DOHH2 (cell line): ENCODE measurements around the gene SLC34A1.

ENCODE experiments used
- H3F3A ChIP-seq: fragments of 200-600 bp; sonication (generic), shearing (Covaris generic); 2 replicates; pipeline ENCODE4 v1.6.0; 2016; ENCODE audit warnings: antibody characterized with exemption, mild to moderate bottlenecking; ENCODE audit not compliant: control insufficient read depth, insufficient read depth
- H3K27ac ChIP-seq: fragments of 200-600 bp; sonication (generic); 2 replicates; pipeline ENCODE4 v1.5.1; 2014; ENCODE audit warnings: low read depth, mild to moderate bottlenecking, low read length, moderate library complexity
- H3K27me3 ChIP-seq: fragments of 200-600 bp; sonication (generic); 2 replicates; pipeline ENCODE4 v1.6.1; 2014; ENCODE audit warnings: mild to moderate bottlenecking, low read length, mixed read lengths; ENCODE audit not compliant: control insufficient read depth
- H3K36me3 ChIP-seq: fragments of 200-600 bp; sonication (generic); 2 replicates; pipeline ENCODE4 v1.6.1; 2014; ENCODE audit warnings: mild to moderate bottlenecking, low read length, moderate library complexity, mixed read lengths; ENCODE audit not compliant: control insufficient read depth
- H3K4me1 ChIP-seq: fragments of 200-600 bp; sonication (generic); 2 replicates; pipeline ENCODE4 v1.6.1; 2014; ENCODE audit warnings: mild to moderate bottlenecking, low read length, mixed read lengths; ENCODE audit not compliant: control insufficient read depth
- H3K4me2 ChIP-seq: fragments of 200-600 bp; sonication (generic); 2 replicates; pipeline ENCODE4 v1.6.0; 2014; ENCODE audit warnings: mild to moderate bottlenecking, low read length, moderate library complexity
- H3K4me3 ChIP-seq: fragments of 200-600 bp; sonication (generic); 2 replicates; pipeline ENCODE4 v1.5.1; 2014; ENCODE audit warnings: mild to moderate bottlenecking, low read length, mixed read lengths
- H3K79me2 ChIP-seq: fragments of 200-600 bp; sonication (generic); 2 replicates; pipeline ENCODE4 v1.6.1; 2014; ENCODE audit warnings: mild to moderate bottlenecking, low read length, mixed read lengths; ENCODE audit not compliant: control insufficient read depth
- H3K9me2 ChIP-seq: fragments of 200-600 bp; sonication (generic); replicated peaks from 2 replicates; pipeline ENCODE4 v1.6.1; 2014; ENCODE audit warnings: mild to moderate bottlenecking, low read length, mixed read lengths; ENCODE audit not compliant: control insufficient read depth
- H3K9me3 ChIP-seq: fragments of 200-600 bp; sonication (generic); 2 replicates; pipeline ENCODE4 v1.6.1; 2014; ENCODE audit warnings: antibody characterized with exemption, low read length, mixed read lengths; ENCODE audit not compliant: control insufficient read depth, insufficient read depth
- H4K20me1 ChIP-seq: fragments of 200-600 bp; sonication (generic); 2 replicates; pipeline ENCODE4 v1.6.0; 2014; ENCODE audit warnings: low read depth, mild to moderate bottlenecking, antibody characterized with exemption, low read length, moderate library complexity; ENCODE audit not compliant: control insufficient read depth, insufficient read depth
- CTCF ChIP-seq: fragments of 200-600 bp; sonication (generic); IDR thresholded peaks from one replicate; pipeline ENCODE4 v1.5.1; 2014; ENCODE audit warnings: antibody characterized with exemption, mild to moderate bottlenecking, low read depth, low read length; ENCODE audit not compliant: poor library complexity, severe bottlenecking
- EZH2phosphoT487 ChIP-seq: fragments of 200-600 bp; sonication (generic); IDR thresholded peaks from 2 replicates; pipeline ENCODE4 v1.6.1; 2017; ENCODE audit warnings: borderline replicate concordance, mild to moderate bottlenecking, antibody characterized with exemption, low read length, moderate library complexity, mixed read lengths

SLC34A1 gene

GRCh38 chr5:177403792-177404640 lies 19.8 kb downstream of the SLC34A1 start:
- peaks cover 35% of the 10 kb centered on the region for H3K27me3 ChIP-seq
- no peaks in the 10 kb centered on the region for H3K79me2 ChIP-seq
- H3K36me3 ChIP-seq = no peaks in the 10 kb centered on the region
- H3K4me2 ChIP-seq = peak overlapping the region; percentile 78
- peaks cover 3% of the 10 kb centered on the region for H3F3A ChIP-seq
- no peaks in the 10 kb centered on the region for H3K9me3 ChIP-seq
- no peak overlapping the region for H3K27ac ChIP-seq
- peak; percentile 67 for TF ChIP-seq CTCF
- TF ChIP-seq EZH2phosphoT487 = no peak
- peaks cover 31% of the 10 kb centered on the region for H3K4me1 ChIP-seq
- no peaks in the 10 kb centered on the region for H3K9me2 ChIP-seq
- peak overlapping the region; percentile 69 for H3K4me3 ChIP-seq
- H4K20me1 ChIP-seq = no peaks in the 10 kb centered on the region

GRCh38 chr5:177404641-177405179 lies 20.5 kb downstream of the SLC34A1 start:
- H3K9me2 ChIP-seq = no peaks in the 10 kb centered on the region
- H3K4me1 ChIP-seq = peaks cover 31% of the 10 kb centered on the region
- H3K36me3 ChIP-seq = no peaks in the 10 kb centered on the region
- peak overlapping the region; percentile 78 for H3K4me2 ChIP-seq
- no peak overlapping the region for H3K27ac ChIP-seq
- peak overlapping the region; percentile 69 for H3K4me3 ChIP-seq
- peaks cover 35% of the 10 kb centered on the region for H3K27me3 ChIP-seq
- no peaks in the 10 kb centered on the region for H3K9me3 ChIP-seq
- no peak for TF ChIP-seq EZH2phosphoT487
- TF ChIP-seq CTCF = no peak
- peaks cover 3% of the 10 kb centered on the region for H3F3A ChIP-seq
- H3K79me2 ChIP-seq = no peaks in the 10 kb centered on the region
- H4K20me1 ChIP-seq = no peaks in the 10 kb centered on the region

GRCh38 chr5:177405312-177405711 lies 21.1 kb downstream of the SLC34A1 start:
- Histone ChIP-seq H4K20me1 (no peaks in the 10 kb centered on the region), H3K79me2 (no peaks in the 10 kb centered on the region), H3K4me2 (no peak overlapping the region; the same call in 1 of the 2 replicates), H3K9me3 (no peaks in the 10 kb centered on the region), H3K4me1 (peaks cover 31% of the 10 kb centered on the region), H3K27ac (no peak overlapping the region), H3F3A (peaks cover 3% of the 10 kb centered on the region), H3K4me3 (no peak overlapping the region), H3K36me3 (no peaks in the 10 kb centered on the region), H3K27me3 (peaks cover 35% of the 10 kb centered on the region), H3K9me2 (no peaks in the 10 kb centered on the region)
- TF ChIP-seq CTCF (no peak), EZH2phosphoT487 (no peak)
